Ammon's horn (tissue), 1 donor: ENCODE data around the gene NFATC3.

Experiments
- DNase-seq: peaks from one replicate; pipeline ENCODE4 v3.0.0-alpha.2; 2016; ENCODE audit warnings: low spot score

Gene NFATC3

DNA sequence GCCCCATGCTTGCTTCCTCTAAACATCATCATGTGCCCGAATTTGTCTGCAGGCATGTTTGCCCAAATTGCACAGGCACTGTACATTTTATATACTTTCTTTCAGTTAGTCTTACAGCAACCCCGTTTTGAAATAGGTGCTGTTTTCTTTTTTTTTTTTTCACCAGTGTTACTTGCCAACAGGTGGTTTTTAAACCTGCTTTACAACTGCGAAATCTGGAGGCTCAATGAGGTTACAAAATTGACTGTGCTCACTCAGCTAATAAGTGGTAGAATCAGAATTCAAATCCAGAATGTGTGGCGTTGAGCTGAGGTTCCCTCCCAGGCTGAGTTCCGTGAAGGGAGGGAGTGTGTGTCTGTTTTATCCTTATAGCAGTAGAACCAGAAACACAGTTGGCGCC lies 165.8 kb downstream of the NFATC3 start:
- DNase-seq = no peak

DNA sequence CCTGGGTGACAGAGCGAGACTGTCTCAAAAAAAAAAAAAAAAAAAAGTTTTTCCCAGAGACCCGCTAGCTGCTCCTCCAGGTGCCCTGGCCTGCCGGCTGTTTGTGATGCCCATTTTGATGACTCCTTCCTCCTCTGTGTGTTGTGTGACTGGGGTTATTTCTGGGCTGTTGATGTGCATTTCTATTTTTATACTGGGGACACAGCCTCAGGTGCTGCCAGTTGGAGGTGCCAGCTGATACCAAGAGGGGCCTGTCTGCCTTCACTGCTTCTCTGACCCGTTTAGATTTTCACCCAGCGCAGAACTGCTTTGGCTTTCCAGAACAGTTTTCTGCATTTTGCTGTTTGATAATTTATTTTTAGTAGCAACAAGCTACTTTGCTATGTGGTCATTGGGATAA lies 166.7 kb downstream of the NFATC3 start:
- DNase-seq = no peak

DNA sequence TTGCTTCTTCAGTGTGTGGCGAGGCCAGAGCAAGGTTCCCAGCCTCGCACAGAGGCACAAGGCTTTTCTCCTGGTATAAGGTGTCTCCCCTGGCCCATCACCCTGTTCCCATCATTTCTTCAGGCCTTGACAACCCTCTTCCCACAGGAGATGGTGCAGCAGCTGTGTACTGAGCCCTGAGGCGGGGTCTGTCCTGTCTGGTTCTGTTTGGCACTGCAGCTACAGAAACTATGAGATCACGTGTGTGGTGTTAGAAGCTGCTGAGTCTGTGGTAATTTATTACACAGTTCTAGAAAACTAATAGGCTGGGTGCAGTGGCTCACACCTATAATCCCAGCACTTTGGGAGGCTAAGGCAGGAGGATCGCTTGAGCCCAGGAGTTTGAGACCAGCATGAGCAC lies 167.2 kb downstream of the NFATC3 start:
- DNase-seq = no peak

DNA sequence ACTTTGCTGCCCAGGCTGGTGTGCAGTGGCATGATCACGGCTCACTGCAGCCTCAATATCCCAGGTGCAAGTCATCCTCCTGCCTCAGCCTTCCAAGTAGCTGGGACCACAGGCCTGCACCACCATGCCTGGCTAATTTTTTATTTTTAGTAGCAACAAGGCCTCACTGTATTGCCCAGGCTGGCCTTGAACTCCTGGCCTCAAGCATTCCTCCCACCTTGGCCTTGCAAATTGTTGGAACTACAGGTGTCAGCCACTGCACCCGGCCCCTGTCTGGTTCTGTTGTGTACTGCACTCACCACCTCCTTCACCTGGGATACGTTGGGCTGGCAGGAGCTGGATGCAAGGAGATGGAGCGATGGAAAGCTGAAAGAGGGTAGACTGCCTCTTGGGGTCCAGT lies 168.6 kb downstream of the NFATC3 start:
- DNase-seq = no peak

DNA sequence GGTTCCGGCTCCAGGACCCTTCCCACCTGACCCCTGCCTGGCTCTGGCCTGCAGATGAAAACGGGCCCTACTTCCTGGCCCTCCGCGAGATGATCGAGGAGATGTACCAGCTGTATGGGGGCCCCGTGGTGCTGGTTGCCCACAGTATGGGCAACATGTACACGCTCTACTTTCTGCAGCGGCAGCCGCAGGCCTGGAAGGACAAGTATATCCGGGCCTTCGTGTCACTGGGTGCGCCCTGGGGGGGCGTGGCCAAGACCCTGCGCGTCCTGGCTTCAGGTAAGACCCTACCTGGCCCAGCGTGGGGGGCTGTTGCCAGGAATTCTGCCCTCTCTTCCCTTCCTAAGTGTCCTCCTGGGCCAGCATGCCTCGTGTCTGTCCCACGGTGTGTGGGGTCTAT lies 170.5 kb downstream of the NFATC3 start:
- no peak for DNase-seq

DNA sequence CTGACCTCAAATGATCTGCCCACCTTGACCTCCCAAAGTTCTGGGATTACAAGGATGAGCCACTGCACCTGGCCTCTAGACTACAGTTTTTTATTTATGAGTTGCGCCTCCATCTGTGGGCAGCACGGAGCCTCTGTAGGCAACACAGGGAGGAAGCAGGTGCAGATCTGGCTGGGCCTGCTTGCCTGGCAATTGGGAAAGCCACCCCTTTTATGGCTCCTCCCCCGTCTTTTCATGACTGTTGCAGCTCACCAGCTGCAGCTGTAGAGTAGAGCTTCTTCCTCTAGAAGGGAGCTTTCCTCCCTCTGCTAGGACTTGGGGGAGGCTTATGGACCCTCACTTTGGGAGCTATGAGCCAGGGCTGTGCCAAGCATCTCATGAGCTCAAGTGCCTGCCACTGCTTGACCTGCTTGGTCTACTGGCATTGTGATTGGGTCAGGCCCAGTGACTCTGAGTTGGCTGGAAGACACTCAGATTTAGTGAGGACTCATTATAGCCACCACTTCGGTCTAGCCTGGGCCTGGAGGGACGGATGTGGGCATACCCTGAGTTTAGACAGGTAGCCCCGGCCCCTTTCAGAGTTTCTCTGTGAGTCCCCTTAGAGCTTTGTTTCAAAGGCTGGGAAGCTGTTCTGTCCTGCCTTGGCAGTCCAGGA lies 172.2 kb downstream of the NFATC3 start:
- peak; percentile 76 for DNase-seq

DNA sequence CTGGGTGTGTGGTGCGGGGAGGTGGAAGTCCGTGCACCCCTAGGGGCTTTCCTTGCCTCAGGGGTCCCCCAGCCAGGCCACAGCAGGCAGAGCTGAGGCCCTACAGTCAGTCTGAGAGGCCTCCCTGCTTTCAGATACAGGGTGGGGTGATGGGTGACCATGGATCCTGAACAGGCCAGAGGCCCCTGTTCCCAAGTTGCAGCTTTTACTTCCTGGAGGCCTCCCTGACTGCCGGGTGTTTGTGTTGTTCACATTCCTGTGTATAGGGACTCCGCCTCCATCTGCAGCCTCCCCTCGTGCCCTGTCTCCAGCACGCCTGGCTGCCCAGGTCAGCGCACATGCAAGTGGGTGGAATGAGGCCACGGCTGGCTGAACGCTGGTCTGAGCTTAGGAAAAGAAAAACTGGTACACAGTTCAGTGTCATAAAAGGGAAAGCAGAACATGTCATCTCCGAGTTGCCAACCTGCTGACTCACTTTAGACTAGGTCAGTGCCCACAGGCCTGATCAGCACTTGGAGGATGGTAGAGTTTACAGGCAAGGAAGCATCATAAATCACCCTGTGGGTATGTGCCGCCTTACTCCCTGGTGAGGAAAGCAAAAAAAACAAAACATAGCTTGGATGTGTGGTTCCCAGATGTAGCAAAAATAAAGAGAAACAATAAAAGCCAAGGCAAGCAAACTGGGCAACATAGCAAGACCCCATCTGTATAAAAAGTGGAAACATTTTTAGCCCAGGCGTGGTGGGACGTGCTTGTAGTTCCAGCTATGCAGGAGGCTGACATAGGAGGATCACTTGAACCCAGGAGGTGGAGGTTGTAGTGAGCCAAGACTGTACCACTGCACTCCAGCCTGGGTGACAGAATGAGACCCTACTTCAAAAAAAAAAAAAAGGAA lies 173.0 kb downstream of the NFATC3 start:
- no peak for DNase-seq

DNA sequence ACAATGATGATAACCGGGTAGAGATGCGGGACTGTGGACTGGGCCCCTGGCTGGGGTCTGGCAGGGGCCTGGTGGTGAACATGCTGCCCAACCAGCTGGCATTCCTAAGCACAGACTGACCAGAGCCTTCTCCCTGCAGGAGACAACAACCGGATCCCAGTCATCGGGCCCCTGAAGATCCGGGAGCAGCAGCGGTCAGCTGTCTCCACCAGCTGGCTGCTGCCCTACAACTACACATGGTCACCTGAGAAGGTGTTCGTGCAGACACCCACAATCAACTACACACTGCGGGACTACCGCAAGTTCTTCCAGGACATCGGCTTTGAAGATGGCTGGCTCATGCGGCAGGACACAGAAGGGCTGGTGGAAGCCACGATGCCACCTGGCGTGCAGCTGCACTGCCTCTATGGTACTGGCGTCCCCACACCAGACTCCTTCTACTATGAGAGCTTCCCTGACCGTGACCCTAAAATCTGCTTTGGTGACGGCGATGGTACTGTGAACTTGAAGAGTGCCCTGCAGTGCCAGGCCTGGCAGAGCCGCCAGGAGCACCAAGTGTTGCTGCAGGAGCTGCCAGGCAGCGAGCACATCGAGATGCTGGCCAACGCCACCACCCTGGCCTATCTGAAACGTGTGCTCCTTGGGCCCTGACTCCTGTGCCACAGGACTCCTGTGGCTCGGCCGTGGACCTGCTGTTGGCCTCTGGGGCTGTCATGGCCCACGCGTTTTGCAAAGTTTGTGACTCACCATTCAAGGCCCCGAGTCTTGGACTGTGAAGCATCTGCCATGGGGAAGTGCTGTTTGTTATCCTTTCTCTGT lies 174.0 kb downstream of the NFATC3 start:
- DNase-seq = no peak

DNA sequence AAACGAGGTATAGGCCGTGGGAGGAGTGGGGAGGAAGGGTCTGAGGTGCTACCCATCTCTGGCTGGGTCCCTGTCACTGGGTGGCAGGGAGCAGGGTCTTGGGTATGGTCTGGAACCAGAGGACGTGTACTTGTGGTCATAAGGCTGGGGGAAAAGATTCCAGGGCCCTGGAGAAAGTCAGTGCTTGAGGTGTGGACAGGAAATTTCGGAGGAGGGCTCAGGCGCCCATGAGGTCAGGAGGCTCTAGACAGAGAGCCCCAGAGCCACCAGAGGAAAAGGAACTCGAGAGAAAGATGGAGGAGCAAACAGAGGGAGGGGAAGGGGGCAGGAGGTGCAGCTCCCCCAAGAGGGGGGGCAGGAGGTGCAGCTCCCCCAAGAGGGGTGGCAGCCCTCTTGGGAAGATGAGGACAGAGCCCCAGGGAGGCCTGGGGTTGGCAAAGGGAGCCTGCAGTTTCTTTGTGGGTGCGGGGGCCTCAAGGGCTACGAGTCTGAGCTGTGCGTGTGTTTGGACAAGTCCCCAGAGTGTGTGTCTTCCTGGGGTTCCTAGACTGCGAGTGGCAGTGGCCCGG lies 178.5 kb downstream of the NFATC3 start:
- DNase-seq = no peak

DNA sequence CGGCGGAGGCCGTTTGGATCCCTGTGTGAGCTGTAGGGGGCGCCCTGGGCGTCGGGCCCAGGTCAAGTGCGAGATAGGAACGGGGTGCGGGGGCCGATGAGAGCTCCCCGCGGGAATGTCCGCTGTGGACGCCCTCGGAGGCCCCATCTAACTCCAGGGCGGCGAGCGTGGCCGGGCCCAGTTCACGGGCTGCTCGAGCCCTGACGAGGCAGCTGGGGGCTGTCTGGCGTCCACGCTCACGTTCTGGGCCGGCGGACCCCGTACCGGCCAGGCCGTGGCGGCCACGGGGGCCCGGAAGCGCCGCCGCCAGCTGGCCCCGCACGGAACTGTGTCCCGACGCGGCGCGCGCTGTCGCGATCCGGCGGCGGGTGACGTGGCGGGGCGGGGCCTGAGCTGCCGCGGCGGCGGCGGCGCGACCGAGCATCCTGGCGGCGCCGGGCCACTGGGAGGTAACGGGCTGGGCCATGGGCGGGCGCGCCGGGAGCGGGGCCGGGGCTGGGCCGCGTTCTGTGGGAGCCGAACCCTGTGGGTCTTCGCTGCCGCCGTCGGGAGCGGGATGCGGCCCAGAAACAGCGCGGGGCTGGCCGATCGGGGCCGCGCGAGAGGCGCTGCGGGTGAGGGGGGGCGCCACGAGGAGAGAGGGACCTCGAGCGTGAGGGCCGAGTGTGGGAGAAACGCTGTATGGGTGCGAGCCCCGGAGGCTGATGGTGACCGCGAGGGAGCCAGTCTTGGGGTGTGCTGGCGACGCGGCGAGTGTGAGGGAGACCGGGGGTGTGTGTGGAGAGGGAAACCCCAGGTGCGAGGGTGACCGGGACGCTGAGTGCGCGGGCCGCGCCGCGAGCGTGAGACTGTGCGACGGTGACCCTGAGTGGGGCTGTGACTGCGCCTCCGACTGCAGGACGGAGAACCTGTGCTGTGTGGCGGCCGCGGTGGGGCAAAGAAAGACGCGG lies 179.2 kb downstream of the NFATC3 start, which contains the start of gene SLC7A6:
Gene SLC7A6 (plus strand): TSS at position 399 of the 950 bp plus-strand sequence. CDS start 10,201 bp downstream, outside the sequence.
- DNase-seq = peak; percentile 78

DNA sequence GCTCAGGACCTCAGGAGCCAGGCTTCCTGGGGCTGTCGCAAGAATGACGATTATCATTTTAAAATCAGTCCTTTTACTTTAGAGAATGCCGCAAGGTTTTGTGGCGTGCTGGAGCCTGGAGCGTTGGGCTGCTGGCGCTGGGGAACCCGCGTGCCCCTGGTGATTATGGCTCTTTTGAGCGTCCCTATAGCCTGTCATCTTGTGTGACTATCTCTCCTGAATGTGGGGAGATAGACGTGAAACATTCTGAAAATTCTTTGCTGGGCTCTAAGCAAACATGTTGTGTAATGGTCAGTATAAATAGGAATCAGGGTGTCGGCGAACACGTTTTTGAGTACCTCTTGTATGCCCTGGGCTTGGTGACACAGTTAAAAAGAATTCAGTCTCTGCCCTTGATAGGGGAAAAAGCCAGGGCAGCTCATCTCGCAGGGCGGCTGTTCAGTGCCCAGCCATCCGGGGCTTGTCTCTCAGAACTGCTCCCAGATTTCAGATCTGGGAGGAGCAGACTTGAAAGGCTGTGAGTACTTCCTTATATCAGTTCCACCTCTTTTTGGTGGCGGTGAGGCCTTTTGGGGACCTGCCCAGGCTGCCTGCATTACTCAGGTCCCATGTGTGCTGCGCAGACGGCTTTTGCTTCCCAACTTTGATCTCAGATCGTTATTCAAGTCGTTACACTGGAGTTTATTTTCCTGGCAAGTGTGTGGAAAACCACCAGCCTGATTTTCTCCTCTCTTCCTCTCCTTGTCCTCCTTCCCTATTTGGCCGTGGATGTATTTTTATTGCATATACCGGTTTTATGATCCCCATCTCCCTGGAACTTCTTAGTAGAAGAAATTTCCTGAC lies 180.1 kb downstream of the NFATC3 start:
- peak; percentile 59 for DNase-seq

DNA sequence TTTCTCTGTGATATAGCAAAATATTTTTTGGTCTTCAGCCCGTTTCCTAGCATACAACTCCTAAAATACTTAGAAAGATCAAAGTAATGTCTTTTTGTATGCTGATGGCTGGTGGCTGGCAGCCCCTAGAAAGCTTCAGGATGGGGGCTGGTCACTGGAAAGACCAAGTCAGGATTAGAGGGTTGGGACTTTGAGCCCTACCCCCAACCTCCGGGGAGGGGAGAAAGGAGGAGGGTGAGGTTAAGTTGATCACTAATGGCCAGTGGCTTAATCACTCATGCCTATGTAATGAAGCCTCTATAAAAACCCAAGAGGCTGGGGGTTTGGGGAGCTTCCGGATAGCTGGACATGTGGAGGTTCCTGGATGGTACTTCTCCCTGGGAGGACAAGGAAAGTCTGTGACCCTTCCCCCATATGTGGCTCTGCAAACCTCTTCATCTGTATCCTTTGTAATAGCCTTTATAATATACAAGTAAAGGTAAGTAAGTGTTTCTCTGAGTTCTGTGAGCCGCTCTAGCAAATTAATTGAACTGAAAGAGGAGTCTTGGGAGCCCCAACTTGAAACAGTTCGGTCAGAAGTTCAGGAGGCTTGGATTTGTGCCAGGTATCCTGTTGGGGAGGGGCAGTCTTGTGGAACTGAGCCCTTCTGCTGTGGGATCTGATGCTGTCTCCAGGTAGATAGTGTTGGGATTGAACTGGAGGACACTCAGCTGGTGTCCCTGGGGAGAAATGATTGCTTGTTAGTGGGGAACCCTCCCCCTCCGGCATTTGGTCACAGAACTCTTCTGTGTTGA lies 182.6 kb downstream of the NFATC3 start:
- DNase-seq = no peak

DNA sequence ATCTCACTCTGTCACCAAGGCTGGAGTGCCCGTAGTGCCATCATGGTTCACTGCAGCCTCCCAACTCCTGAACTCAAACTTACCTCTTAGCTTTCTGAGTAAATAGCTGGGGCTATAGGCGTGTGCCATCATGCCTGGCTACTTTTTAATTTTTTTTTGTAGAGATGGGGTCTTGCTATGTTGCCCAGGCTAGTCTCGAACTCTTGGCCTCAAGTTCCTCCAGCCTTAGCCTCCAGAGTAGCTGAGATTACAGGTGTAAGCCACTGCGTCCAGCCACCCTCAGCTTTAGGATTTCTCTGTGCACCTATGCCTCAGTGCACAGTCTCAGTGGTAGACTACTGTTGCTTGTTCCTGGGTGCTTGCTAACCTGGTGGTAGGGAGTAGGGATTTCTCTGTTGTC lies 184.6 kb downstream of the NFATC3 start:
- no peak for DNase-seq

DNA sequence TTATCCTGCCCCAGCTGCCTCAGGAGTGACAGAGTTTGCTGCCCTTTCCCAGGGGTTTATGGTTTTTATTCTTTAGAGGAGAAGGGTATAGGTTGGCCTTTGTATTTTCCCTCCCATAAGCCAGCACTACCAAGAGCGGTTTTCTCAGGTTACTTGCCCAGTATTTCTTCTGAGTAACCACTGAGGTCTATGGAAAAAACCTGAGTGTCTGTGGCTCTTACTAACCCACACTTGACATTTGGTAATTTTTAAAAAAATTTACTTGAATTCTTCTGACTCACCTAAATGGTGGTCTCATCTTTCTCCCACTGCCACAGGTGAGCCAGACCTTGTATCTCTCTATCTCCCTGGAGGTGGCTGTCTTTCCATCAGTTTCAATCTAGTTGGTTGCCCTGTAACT lies 185.2 kb downstream of the NFATC3 start:
- DNase-seq = no peak

DNA sequence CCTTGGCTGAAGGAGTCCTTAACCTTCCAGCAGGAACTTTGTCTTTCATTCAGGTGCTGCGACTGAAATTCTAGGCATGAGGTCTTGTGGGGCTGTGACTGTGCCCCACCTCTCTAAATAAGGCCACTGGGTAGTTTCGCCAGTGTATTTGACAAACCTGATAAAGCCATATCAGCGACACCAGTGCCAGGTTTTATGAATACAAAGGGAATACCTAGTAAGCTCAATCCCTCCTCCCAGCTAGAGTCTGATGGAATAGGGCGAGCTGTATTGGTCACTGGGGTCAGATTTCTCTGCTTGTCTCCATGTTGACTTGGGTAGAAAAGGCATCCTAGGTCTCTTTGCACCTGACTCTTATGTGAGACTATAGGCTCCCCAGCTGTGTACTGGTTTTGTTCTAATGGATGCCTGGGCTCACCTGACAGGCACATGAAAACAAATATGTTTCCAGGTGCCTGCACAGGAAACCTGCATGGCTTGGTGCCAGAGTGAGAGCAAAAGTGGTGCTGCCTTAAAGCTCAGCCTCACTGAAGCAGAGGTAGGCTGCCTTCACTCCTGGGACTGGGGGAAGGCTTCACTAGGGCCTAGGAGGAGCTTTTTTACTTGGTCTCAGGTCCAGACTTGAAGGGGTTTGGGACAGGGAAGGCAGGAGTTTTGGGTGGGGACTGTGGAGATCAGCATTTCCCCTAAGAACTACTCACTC lies 187.5 kb downstream of the NFATC3 start:
- no peak for DNase-seq

DNA sequence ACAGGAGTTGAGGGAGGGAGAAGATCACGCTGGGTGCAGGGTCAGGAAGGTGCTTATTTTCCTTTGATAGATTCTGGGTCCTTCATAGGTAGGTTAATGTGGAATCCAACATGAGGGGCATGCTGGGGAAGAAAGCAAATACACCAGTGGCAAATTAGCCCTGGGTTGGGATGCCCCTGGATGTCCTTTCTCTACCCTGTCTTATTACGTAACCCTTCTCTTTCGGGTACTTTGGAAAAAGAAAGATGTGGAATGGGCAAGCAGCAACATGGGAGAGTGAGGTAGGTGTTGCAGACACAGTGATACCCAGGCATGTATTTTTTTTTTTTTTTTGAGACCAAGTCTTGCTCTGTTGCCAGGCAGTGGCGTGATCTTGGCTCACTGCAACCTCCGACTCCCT lies 188.3 kb downstream of the NFATC3 start:
- no peak for DNase-seq

DNA sequence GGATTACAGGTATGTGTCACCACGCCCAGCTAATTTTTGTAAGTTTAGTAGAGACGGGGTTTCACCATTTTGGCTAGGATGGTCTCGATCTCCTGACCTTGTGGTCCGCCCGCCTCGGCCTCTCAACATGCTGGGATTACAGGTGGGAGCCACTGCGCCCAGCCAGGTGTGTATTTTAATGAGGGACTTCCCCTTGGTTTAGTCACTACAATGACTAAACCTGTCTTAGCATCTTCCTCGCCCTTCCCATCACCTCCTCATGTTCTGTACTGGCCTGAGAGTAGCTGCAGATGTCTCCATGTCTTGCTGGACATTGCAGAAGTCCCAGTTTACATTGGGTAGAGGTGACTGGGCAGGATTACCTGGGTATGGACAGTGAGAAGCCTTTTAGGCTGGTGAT lies 188.7 kb downstream of the NFATC3 start:
- no peak for DNase-seq

DNA sequence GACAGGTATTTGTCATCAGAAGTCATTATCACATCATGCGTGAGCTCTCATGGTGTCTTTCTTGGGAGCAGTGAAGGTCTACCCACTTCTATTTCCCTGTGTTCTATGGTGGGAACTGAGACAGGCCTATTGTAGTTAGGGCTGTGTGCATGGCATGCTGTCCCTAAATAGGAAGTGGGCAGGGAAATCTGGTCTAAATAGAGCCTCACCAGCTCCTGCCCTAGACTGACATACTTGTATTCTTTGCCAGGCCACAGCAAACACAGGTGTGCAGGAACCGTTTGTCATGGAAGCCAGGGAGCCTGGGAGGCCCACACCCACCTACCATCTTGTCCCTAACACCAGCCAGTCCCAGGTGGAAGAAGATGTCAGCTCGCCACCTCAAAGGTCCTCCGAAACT lies 189.3 kb downstream of the NFATC3 start:
- no peak for DNase-seq
